Lung (tissue), 12 donors: Measurements from ENCODE around the gene TMEM238. TPM values are rescaled to one million over a fixed set of nuclear protein-coding genes. Genes with fewer than 3 reads are reported as not detected.
A peak's percentile ranks its signal among the peaks of the same experiment; 100 is the strongest.

Experiments
- ATAC-seq: fragments of 200-7000 bp; cut with Tn5 transposase; one replicate; pipeline ENCODE4 v1.9.1; 2020; ENCODE audit warnings: moderate number of reproducible peaks; ENCODE audit not compliant: insufficient read depth, low FRiP score
- DNase-seq, 3 donors: peaks; one replicate each; pipeline ENCODE4 v3.0.0-alpha.2; 2013 to 2017
- H3K27ac ChIP-seq, 2 donors: one replicate each; pipeline ENCODE4 v1.5.1; 2013; ENCODE audit warnings: mild to moderate bottlenecking in 2 of 2, moderate library complexity in 2 of 2, control low read depth in 1 of 2, inconsistent platforms in 1 of 2, low read depth in 1 of 2, low read length in 1 of 2
- H3K27me3 ChIP-seq, 3 donors: one replicate each; pipeline ENCODE4 v1.5.1; 2013; ENCODE audit warnings: low read length in 2 of 3; ENCODE audit not compliant: control insufficient read depth in 3 of 3, insufficient read depth in 3 of 3
- H3K36me3 ChIP-seq, 4 donors: one replicate each; pipeline ENCODE4 v1.5.1; 2013; ENCODE audit warnings: low read length in 4 of 4, mild to moderate bottlenecking in 1 of 4, moderate library complexity in 1 of 4; ENCODE audit not compliant: control insufficient read depth in 4 of 4, insufficient read depth in 4 of 4
- H3K4me1 ChIP-seq, 5 donors: one replicate each; pipeline ENCODE4 v1.5.1; 2013; ENCODE audit warnings: low read length in 5 of 5, mild to moderate bottlenecking in 2 of 5, moderate library complexity in 1 of 5; ENCODE audit not compliant: control insufficient read depth in 5 of 5, insufficient read depth in 5 of 5
- H3K4me3 ChIP-seq: one replicate; pipeline ENCODE4 v1.5.1; 2013; ENCODE audit warnings: mild to moderate bottlenecking, control low read depth, moderate library complexity
- H3K9ac ChIP-seq, 2 donors: one replicate each; pipeline ENCODE4 v1.5.1; 2013; ENCODE audit warnings: low read length in 2 of 2, control low read depth in 1 of 2; ENCODE audit not compliant: insufficient read depth in 1 of 2
- H3K9me3 ChIP-seq, 4 donors: one replicate each; pipeline ENCODE4 v1.5.1; 2013; ENCODE audit warnings: low read length in 3 of 4, mild to moderate bottlenecking in 1 of 4, moderate library complexity in 1 of 4; ENCODE audit not compliant: control insufficient read depth in 4 of 4, insufficient read depth in 3 of 4
- CTCF ChIP-seq: IDR thresholded peaks from 2 replicates; pipeline ENCODE4 v1.5.1; 2012; ENCODE audit warnings: mild to moderate bottlenecking; ENCODE audit errors: control extremely low read depth, extremely low read depth
- WGBS, 2 donors: extraction: QIAGEN DNeasy Blood & Tissue Kit; methylation state at CpG; one replicate each; pipeline ENCODE4 v1.1.7; 2013; 5-methylcytosine and 5-hydroxymethylcytosine counted together
- polyA plus RNA-seq, 2 donors: library from polyadenylated mRNA; stranded (reverse); fragments of 200-250 nt; gene quantifications; one replicate each; pipeline ENCODE4 v1.2.1, GENCODE V29; 2013
- total RNA-seq, 2 donors: library from RNA; depleted of rRNA in 1 of 2; stranded (reverse); fragments of >200 nt in 1 of 2; gene quantifications; one replicate each; pipeline ENCODE4 v1.2.1, GENCODE V29; 2014 to 2021
- donor health status: control.
- donor health status: control.
- donor health status: Bipolar disorder and iron deficiency.
- donor health status: healthy.
- donor health status: DM: yes; HTN: yes; CAD: no.

Gene TMEM238
- total and polyA plus RNA-seq, 4 donors: 0.43 to 31.0 (median 0.82) TPM

DNA sequence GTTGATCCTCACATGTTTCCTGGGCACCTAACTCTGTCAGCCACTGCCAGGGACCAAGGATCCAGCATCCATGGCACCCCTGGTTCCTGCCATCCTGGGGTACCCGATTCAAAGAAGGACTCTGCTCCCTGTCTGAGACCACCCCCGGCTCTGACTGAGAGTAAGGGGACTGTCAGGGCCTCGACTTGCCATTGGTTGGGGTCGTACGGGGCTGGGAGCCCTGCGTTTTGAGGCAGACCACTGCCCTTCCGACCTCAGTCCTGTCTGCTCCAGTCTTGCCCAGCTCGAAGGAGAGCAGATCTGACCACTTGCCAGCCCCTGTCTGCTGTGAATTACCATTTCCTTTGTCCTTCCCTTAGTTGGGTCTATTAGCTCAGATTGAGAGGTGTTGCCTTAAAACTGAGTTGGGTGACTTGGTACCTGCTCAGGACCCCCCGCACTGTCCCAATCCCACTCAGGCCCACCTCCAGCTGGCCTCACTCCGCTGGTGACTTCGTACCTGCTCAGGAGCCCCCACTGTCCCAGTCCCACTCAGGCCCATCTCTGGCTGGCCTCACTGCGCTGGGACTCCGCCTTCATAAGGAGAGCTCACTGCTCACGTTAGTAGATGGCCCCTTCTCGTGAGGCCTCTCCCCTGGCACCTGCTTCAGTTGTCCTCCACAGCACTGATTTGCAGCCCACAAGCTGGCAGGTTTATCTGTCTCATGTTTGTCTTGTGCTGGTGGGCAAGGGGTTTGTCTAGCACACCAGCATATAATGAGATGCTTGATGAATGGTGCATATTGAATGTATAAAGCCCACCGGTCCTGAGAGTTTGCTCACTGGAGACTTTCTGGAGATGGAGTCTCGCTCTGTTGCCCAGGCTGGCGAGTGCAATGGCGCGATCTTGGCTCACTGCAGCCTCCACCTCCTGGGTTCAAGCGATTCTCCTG lies 5.6 kb upstream of the TMEM238 start:
- no peak for DNase-seq
- peaks cover 3 to 43% (median 22%) of the 10 kb centered on the region in 4 donors for H3K36me3 ChIP-seq
- H3K27me3 ChIP-seq: no peaks in the 10 kb centered on the region
- H3K4me1 ChIP-seq: peaks cover 7 to 32% (median 18%) of the 10 kb centered on the region in 5 donors
- 85 to 88% methylated on average over 21 of the region's 21 CpGs for WGBS, 2 donors
- no peak overlapping the region for H3K27ac ChIP-seq
- no peak overlapping the region for H3K9ac ChIP-seq
- peaks cover 0 to 1% (median 0%) of the 10 kb centered on the region in 4 donors for H3K9me3 ChIP-seq
- ATAC-seq: no peak
- no peak for TF ChIP-seq CTCF
- no peak overlapping the region for H3K4me3 ChIP-seq

GRCh38 chr19:55387736-55388497 lies 3.8 kb upstream of the TMEM238 start:
- DNase-seq (no peak), ATAC-seq (no peak)
- H3K9ac ChIP-seq: no peak overlapping the region
- H3K4me3 ChIP-seq: peak overlapping the region; percentile 10
- H3K27me3 ChIP-seq: no peaks in the 10 kb centered on the region
- peaks cover 7 to 41% (median 22%) of the 10 kb centered on the region in 5 donors for H3K4me1 ChIP-seq
- WGBS, 2 donors: 86 to 91% methylated on average over 24 of the region's 24 CpGs
- H3K9me3 ChIP-seq: peaks cover 0 to 1% (median 0%) of the 10 kb centered on the region in 4 donors
- no peak for TF ChIP-seq CTCF
- H3K36me3 ChIP-seq: peaks cover 3 to 43% (median 21%) of the 10 kb centered on the region in 4 donors
- H3K27ac ChIP-seq: no peak overlapping the region

- Histone ChIP-seq H3K4me3 (peak overlapping the region; percentile 97), H3K27ac (peak overlapping the region; percentile 93), H3K4me1 (peaks cover 7 to 41% (median 22%) of the 10 kb centered on the region in 5 donors), H3K36me3 (peaks cover 3 to 41% (median 21%) of the 10 kb centered on the region in 4 donors), H3K9ac (peak overlapping the region; percentile 69 to 76), H3K27me3 (peaks cover 0 to 2% (median 0%) of the 10 kb centered on the region in 3 donors), H3K9me3 (peaks cover 0 to 2% (median 0%) of the 10 kb centered on the region in 4 donors)
- DNase-seq (no peak), ATAC-seq (no peak)
- no peak for TF ChIP-seq CTCF
- 2 to 3% methylated on average over 33 of the region's 33 CpGs for WGBS, 2 donors
Observed at GRCh38 chr19:55386493-55386971, 2.4 kb upstream of the TMEM238 start.
